GM10248 (cell line): ENCODE results near the gene SKAP2.

Experiments used
- CTCF ChIA-PET: fragments of 300-600 bp; sonication (Branson Sonifier 250); formaldehyde crosslinking; extraction: SDS; loops from one replicate; lab custom pipeline; 2021; ENCODE audit warnings: antibody characterized with exemption; lab: Yijun Ruan, JAX
- POLR2A ChIA-PET: fragments of 350-650 bp; sonication (Branson Sonifier 250); formaldehyde crosslinking; extraction: SDS; loops from one replicate; lab custom pipeline; 2020; ENCODE audit warnings: antibody characterized with exemption; lab: Yijun Ruan, JAX
- DNase-seq: peaks from one replicate; pipeline ENCODE4 v3.0.0; 2012; ENCODE audit errors: extremely low spot score
- CTCF ChIP-seq: IDR thresholded peaks from 2 replicates; pipeline ENCODE4 v1.5.1; 2012; ENCODE audit warnings: mild to moderate bottlenecking, low read depth; ENCODE audit errors: extremely low read depth, missing control alignments, control extremely low read depth

The SKAP2 gene

GRCh38 chr7:26864309-26865093 is at the start of gene SKAP2:
Gene SKAP2 (minus strand): TSS chr7:26864590. CDS start chr7:26864429, 161 bp downstream.
- CTCF ChIA-PET = no interaction called here
- POLR2A ChIA-PET = no interaction called here

GRCh38 chr7:26912933-26913536 is 48.6 kb upstream of the SKAP2 start:
- POLR2A ChIA-PET = no interaction called here
- no peak for TF ChIP-seq CTCF
- no peak for DNase-seq
- CTCF ChIA-PET = interaction anchor here (0.7 kb wide), 1 partner anchor 13 kb away, joined by 3 read pairs; no protein-coding TSS in a partner anchor

More at GRCh38 chr7:26864309-26865093, at the start of gene SKAP2:
- peak; percentile 96 for DNase-seq
- no peak for TF ChIP-seq CTCF

GRCh38 chr7:26912338-26912737 is 47.9 kb upstream of the SKAP2 start:
- no peak for TF ChIP-seq CTCF
- CTCF ChIA-PET = interaction anchor here (1.0 to 1.3 kb wide), 2 partner anchors 10 to 12 kb away, joined by 3 to 5 read pairs; no protein-coding TSS in a partner anchor

GRCh38 chr7:26910221-26910620 is 45.8 kb upstream of the SKAP2 start:
- TF ChIP-seq CTCF = no peak
- ChIA-PET CTCF (interaction anchor here (1.2 kb wide), 1 partner anchor 19 kb away, joined by 3 read pairs; no protein-coding TSS in a partner anchor), POLR2A (no interaction called here)
- DNase-seq = no peak

More at GRCh38 chr7:26912338-26912737, 47.9 kb upstream of the SKAP2 start:
- DNase-seq = no peak
- POLR2A ChIA-PET = no interaction called here

GRCh38 chr7:26900251-26900650 is 35.9 kb upstream of the SKAP2 start:
- DNase-seq = no peak

More at GRCh38 chr7:26900251-26900650, 35.9 kb upstream of the SKAP2 start:
- ChIA-PET CTCF (interaction anchor here (0.8 to 1.7 kb wide), 4 partner anchors 8 to 13 kb away, joined by 3 read pairs; no protein-coding TSS in a partner anchor), POLR2A (no interaction called here)
- TF ChIP-seq CTCF = no peak
